Sciatic nerve (tissue), 2 donors: ENCODE measurements around the gene NAA10. TPM values are rescaled to one million over a fixed set of nuclear protein-coding genes. Genes with fewer than 3 reads are reported as not detected.
A peak's percentile ranks its signal among the peaks of the same experiment; 100 is the strongest.
"Not testable (repeated sequence)": the region's sequence is repeated elsewhere in the genome, so short reads cannot be mapped to it uniquely, and the experiment has no call there.

Source experiments
- ATAC-seq: fragments of 200-7000 bp; cut with Tn5 transposase; one replicate; pipeline ENCODE4 v1.9.1; 2020; ENCODE audit warnings: mild to moderate bottlenecking, moderate library complexity
- DNase-seq: peaks from one replicate; pipeline ENCODE4 v3.0.0-alpha.2; 2020; ENCODE audit warnings: low spot score
- intact Hi-C: fragments of 100-400 bp; cut with DNase I; formaldehyde crosslinking; loops from one replicate; pipeline ENCODE4 v1.14.2; 2022
- total RNA-seq: library from RNA; stranded (reverse); fragmentation: NEBNext Ultra II Directional; extraction: Animal tissue kit (Norgen Biotek cat#: 25700); gene quantifications from one replicate; pipeline ENCODE4 v1.2.1, GENCODE V29; 2021
- donor health status: DM: no; HTN: no; CAD: no.
- donor health status: DM: no; HTN: no; CAD: no.

The NAA10 gene
- total RNA-seq = 73.6 TPM

DNA sequence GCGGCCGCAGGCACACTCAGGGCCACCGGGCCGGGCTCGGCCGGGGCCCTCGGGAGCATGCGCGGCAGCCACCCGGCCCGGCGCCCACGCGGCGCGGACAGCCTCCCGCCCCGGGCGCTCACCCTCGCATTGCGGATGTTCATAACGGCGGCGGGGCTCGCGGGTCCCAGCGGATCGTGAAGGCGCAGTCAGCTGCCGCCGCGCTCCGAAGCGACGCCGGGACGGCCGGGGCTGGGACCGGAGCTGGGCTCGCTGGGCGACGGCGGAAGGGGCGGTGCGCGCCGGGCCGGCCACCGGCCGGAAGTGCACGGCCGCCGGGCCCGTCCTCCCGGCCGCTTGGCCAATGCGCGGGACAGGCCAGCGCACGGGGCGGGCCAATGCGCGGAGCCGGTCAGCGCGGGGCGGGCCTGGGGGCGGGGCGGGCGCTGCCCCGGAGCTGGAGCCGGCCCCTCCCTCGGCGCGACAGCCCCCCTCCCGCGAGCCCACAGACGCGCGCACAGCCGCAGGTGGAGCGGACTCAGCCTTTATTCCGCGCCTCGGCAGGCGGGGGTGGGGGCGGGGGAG, at the start of gene NAA10:
TSS of gene NAA10 (minus strand) at position 276 of the 564 bp plus-strand sequence. CDS start at position 143, 133 bp downstream.
- intact Hi-C loops = no loop called here
- ATAC-seq (peak; percentile 94), DNase-seq (peak; percentile 80)

DNA sequence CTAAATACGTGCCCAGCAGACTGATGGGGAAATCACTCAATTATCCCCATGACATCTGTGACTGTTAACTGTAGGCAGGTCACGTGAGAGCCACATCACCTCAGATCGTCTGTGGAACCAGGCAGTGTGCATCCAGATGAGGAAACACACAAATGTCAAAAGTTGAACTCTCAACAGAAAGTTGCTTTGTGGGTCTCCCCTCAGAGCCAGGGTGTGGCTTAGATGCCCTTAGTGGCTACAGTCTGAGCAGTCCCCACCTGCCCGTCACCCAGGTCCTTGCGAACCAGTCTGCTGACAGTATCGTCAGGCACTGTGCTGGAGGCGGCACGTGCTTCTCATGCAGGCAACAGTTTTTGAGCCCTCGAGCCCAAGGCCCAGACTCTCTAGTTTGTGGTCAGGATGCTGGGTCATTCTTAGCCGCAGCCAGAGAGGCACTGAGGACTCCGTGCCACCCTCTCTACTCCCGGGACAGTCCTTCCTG, 48.5 kb upstream of the NAA10 start:
- DNase-seq (no peak), ATAC-seq (no peak)
- intact Hi-C loops = no loop called here

DNA sequence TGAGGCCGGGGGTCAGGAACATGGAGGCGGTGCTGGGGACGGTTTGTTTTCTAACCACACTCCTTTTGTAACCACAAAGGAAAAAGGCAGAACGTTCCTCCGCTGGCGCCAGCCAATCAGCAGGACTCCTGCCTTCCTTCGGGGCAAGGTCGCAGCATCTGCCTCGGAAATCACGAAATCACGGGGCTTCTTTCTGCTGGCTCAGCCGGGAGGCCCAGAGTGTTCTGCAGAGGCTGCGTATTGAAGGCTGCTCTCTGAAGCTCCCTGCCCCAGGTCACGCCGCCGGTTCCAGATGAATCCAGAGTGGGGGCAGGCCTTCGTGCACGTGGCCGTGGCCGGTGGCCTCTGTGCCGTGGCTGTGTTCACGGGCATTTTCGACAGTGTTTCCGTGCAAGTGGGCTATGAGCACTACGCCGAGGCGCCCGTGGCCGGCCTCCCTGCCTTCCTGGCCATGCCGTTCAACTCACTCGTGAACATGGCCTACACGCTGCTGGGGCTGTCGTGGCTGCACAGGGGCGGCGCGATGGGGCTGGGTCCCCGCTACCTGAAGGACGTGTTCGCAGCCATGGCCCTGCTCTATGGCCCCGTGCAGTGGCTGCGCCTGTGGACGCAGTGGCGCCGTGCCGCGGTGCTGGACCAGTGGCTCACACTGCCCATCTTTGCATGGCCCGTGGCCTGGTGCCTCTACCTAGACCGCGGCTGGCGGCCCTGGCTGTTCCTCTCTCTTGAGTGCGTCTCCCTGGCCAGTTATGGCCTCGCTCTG, 47.1 kb upstream of the NAA10 start:
- DNase-seq (peak; percentile 87), ATAC-seq (peak; percentile 88)
- intact Hi-C loops = no loop called here

DNA sequence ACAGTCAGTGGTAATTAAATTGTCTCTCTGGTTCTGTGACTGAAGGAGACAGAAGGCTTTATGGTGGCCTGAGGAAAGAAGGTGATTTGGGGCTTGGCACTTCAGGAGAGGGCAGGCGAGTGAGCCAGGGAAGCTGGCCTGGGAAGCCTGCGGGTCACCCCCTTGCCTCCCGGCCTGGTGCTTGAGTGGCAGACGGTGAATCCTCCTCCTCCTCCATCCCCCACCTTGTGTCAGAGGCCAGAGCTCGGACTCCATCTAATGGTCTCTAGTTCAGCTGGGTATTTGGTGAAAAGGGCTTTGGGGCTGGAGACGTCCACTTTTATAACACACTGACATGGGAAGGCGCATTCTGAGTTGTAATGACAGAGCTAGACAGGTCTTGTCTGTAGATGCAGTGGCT, 46.4 kb upstream of the NAA10 start:
- intact Hi-C loops = no loop called here
- DNase-seq = no peak

DNA sequence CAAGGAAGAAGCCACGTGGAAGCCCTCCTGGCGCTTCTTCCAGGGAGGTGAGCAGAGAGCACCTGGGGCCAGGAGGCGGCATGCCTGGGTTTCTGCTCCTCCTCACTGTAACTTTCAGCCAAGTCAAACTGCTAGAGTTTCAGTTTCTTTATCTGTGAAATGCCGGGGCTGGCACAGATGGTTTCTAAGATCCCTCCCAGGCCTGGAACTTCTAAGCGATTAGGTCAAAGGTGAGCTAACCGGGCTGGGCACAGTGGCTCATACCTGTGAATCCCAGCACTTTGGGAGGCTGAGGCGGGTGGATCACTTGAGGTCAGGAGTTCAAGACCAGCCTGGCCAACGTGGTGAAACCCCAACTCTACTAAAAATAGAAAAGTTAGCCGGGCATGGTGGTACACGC, 45.6 kb upstream of the NAA10 start:
- DNase-seq, intact Hi-C loops, ATAC-seq: not testable (repeated sequence)

More for the DNA sequence above, 46.4 kb upstream of the NAA10 start:
- ATAC-seq = peak; percentile 8

DNA sequence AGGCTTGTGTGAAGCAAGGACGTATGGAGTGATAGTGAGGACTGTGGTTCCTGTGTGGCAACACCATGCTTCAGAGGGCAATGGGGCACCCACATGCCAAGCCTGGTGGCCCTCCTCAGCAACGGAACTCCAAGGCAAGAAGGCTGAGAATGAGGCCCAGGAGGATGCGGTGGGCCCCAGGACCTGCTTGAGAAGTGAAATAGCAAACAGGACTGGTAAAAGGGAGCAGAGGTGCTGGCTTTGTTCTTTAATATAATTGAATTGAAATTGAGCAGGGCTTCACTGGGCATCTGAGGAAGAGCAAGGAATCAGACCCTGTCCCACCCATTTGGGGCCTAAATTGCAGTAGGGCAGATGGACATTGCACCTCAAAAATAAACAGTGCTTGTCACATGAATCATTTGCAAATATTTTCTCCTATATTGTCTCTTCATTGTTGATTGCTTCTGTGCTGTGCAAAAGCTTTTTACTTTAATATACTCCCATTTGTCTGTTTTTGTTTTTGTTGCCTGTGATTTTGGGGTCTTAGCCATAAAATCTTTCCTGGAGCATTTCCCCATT, 40.0 kb upstream of the NAA10 start:
- intact Hi-C loops = no loop called here
- ATAC-seq = no peak
- no peak for DNase-seq

DNA sequence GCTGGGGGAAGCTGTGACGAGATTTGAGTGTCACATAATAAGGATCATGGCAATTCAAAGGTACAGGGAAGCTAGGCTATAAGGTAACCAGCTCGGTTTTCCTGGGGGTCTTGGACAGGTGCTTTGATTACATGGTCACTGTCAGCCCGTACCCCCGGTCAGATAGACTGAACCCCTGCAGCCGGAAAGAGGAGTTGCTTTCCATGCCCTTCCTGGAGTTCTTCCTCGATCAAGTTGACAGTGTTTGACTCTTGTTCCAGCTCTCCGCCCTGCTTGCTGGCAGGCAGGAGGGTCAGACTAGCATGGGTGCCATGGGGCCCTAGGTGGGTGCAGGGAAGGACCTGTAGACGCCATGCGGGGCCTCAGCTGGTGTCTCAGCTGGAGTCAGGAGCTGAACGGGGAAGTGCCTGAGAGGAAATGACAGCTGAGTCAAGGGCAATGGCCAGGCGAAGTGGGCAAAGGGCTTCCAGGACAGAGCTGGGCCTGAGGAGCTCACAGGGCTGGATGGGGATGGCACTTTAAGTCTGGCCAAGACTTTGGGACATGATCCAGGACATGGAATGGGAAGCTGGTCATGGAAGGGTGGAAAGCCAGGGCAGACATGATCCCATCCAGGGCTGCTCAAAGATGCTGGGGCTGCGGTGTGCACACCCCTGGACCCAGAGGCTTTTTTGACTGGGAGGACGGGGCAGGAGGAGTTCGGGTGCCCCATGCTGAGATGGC, 39.3 kb upstream of the NAA10 start:
- intact Hi-C loops = no loop called here
- ATAC-seq (no peak), DNase-seq (peak; percentile 62)

DNA sequence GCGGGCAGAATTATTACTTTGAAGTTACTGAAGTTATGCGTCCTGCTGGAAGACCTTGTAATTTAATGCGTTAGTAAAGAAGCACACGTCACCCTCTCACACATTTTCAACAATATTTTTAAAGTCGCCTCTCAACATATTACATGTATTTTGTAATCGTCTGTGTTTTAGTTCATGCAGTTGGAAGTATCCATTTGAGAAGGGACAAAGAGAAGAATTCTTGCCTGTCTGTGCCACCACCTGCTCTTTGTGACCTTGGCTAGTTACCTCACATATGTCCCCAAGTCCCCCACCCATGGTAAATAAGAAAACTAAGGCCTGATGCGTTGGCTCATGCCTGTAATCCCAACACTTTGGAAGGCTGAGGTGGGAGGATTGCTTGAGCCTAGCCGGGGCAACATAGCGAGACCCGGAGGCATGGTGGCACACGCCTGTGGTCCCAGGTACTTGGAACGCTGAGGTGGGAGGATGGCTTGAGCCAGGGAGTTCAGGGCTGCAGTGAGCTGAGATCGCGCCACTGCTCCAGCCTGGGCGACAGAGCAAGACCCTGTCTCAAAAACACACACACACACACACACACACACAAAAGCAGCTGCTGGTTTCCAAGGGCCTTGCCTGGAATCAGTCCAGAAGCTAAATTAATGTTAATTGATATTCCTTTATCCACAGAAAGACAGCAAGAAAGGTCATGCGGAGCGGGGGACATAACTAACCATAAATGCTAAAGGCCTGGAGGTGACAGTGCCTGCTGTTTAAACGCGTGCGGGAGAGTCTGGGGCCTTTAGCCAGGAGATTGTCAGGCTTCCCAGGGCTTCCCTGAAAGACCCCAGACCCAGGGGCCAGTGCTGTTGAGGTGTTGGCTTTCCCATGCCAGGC, 38.5 kb upstream of the NAA10 start:
- DNase-seq = peak; percentile 59
- intact Hi-C loops = no loop called here

DNA sequence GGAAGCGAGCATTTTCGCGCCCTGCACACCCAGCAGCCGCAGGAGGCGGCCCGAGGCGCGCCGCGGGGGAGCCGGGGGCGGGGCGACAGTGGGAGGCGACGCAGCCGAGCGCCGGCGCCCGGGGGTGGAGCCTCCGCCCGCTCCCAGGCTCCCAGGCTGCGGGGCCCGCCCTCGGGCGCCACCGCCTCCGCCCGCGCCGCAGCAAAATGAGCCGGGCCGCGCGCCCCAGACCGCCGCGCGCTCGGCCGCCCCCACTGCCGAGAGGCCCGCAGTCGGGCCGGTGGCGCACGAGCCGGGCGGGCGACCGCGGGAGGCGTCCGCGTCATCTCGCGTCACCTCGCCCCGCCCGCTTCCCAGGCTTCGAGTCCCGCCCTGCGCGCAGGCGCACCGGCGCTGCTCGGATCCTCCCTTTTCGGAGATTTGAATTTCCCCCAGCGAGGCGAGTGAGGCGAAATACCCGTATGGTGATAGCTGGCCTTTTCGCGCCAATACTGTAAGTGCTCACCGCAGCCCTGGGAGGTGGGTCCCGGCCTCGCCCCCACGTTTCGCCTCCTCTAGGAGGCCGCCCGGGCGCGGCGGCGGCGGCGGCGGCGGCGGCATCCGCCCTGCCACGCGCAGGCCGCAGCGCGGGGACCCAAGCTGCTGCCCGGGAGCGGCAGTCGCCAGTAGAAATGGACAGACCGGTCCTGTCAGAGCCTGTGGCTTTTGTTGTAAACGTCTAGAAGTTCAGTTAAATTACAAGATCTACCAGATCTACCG, 37.7 kb upstream of the NAA10 start, which contains the start of gene TMEM187:
TSS of gene TMEM187 (plus strand) at position 387 of the 759 bp plus-strand sequence. CDS start 9,309 bp downstream, outside the sequence.
- ATAC-seq (peak; percentile 45), DNase-seq (peak; percentile 94)
- intact Hi-C loops = no loop called here

More for the DNA sequence above, 38.5 kb upstream of the NAA10 start:
- no peak for ATAC-seq

DNA sequence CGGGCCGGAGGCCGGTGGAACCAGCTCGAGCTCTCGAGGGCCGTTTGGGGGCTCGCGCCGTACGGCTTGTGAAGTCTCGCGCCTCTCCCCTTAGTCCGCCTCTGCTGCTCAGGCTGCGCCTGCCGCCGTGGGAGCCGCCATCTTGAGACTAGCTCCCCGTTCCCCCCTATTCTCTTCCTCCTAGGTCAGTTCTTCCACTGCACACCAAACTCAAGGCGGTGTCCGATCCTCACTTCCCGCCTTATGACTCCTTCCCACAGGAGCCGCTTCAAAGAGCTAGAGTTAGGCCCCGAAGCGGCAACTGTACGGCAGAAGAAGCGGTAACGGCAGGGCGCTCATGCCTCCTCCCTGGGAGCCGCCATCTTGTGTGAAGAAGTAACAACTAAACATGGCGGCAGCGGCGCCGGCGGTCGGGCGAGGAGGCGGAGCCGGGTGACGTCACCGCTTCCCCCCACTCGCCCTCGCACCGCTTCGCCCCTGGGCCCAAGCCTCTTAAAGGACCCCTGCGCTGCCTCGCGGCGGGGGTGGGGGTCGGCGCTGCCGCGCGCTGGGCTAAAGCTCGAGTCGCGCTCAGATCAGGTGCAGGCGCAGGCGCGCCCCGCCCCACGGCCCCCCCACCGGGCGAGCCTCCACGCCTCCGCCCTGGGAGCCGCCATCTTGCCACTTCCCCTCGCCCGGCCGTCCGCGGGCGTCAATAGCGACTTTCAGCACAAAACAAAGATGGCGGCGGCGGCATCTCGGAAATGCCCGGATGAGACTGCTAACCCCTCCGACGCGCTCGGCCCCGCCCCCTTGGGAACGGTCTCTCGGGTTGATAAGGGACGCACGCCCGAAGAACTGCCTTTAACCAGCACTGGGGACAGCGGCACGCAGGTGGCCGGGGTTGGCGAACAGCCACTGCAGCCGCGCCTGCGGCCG, 36.9 kb upstream of the NAA10 start, which contains the start of gene HCFC1:
TSS of gene HCFC1 (minus strand) at position 369 of the 918 bp plus-strand sequence. CDS start 978 bp downstream, outside the sequence.
- DNase-seq (peak; percentile 98), ATAC-seq (peak; percentile 75)
- intact Hi-C loops = no loop called here

DNA sequence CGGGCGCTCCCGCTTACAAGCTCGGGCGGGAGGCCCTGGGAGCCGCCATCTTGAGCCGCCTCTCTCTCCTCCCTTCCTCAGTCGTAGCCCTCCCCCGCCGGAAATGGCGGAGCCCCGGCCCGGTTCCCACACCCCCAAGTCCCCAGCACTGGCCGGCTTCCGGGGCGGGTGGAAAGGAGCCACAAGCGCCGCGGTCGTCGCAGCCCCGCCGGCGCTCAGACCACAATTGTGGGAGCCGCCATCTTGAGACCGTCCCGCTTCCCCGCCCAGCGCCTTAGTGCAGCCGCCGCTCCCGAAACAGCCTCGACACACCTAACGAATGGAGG, 36.2 kb upstream of the NAA10 start:
- intact Hi-C loops = no loop called here
- DNase-seq = peak; percentile 96
- ATAC-seq = peak; percentile 88

DNA sequence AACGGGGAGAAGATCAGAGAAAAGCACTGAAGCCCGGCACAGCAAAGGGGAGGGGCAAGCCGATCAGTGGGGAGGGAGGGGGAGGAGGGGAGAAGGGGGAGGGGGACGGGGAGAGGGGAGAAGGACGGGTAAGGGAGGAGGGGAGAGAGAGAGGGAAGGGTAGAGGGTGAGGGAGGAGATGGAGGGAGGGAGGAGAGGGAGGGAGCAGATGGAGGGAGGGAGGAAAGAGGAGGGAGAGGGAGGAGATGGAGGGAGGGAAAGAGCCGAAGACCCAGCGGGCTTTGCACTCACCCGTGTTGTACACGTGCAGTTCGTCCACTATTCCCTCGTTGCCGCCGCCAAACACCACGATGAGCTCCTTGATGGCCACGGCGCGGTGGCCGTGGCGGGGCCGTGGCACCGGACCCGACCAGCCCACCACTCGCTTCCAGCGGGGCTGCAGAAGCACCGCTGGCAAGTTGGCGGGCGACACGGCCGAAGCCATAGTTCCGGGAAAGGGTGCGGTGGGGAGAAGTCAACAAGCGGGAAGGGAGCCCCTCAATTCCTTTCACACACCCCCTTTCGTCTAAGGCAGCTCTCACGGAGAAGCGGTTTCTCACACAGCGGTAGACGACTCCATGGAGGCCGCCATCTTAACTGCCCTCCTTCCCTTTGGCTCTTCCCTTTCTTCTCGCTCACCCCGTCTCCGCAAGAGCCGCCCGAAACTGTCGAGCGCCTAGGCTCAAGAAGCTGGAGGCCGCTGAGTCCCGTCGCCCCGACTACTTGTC, 35.7 kb upstream of the NAA10 start:
- ATAC-seq (peak; percentile 55), DNase-seq (peak; percentile 75)
- intact Hi-C loops = no loop called here

DNA sequence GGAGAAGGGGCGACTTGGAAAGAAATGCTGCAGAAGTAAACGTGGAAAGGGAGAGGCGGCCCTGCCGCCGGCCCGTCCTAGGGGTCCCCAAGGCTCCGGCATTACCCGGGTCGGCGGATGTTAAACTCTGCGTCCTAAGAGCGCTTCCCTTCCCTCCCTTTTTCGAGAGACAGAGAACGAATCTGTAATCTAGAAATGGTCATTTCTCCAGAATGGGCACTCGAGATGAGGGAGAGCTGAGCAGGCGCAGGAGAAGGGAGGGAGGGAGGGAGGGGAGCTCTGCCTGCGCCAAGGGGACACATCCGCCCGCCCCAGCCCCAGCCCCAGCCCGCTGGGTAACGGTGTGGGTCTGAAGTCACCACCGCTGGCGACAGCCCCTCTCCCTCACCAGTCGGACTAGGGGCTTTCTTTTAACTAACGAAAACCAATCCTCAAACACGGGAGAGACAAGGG, 35.1 kb upstream of the NAA10 start:
- intact Hi-C loops = no loop called here
- ATAC-seq = no peak
- DNase-seq = peak; percentile 73

DNA sequence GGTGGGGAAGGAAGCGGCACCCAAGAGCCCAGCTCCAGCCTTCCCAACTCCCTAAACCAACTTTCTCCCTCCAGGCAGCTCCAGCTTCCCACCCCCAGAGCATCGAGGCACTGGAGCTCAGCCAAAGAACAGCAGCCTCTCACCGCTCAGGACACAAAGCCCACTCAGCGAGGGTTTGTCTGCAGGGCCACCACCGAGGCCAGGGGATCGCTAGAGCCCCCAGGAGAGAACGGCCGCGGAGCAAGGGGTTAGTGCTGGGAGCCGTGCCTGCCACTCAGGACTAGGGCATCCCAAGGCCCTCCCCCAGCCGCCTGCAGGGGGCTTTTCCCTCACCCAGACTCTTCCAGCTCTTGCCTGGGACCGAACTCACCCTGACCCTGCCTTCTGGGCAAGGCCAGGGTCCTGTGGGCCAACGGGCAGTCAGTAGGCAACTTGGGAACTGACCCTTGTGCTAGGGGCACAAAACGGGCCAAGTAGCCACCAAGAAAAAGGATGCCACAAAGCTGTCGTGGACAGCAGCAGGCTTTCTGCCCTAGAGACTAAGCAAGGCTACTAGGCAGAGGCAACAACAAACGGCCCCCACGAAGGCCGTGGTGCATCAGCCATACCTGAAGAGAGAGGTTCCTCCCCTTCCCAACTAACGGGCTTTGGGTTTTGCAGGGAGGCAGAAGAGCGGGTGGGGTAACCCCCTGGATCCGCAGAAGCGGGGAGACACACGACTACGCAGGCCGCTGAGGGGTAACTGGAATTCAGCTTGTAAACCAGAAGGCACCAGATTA, 34.5 kb upstream of the NAA10 start:
- no peak for DNase-seq
- intact Hi-C loops = no loop called here

DNA sequence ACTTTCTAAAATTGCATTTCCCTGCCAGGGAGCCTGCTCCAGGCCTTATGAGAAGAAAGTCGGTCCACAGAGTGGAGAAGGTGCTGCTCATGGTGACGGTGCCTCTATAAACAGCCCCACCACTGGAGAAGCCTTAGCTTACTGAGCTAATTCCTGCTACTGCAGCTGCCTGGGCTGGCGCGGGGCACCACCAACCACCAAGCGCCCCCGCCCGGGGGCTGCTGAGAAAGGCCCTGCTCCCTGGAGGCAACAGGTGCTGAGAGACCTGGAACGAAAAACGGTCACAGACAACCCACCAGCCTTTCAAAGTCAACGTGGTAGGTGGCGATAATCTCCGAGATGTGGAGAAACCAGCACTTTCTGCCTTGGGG, 33.9 kb upstream of the NAA10 start:
- intact Hi-C loops = no loop called here
- ATAC-seq (no peak), DNase-seq (no peak)

More for the DNA sequence above, 34.5 kb upstream of the NAA10 start:
- ATAC-seq = no peak
